HG02763 (cell line): ENCODE data around the gene SEMA5B.
A peak's percentile ranks its signal among the peaks of the same experiment; 100 is the strongest.

ENCODE experiments used
- ATAC-seq: cut with Tn5 transposase; IDR thresholded peaks from one replicate; pipeline ENCODE4 v1.9.1; 2021; ENCODE audit warnings: mild to moderate bottlenecking, moderate library complexity; ENCODE audit not compliant: unreplicated experiment

SEMA5B gene

GRCh38 chr3:122975163-122975923, 52.2 kb downstream of the SEMA5B start:
- ATAC-seq: peak; percentile 59

GRCh38 chr3:122974764-122975162, 52.8 kb downstream of the SEMA5B start:
- no peak for ATAC-seq

GRCh38 chr3:122973893-122974615, 53.5 kb downstream of the SEMA5B start:
- ATAC-seq: no peak

- no peak for ATAC-seq
Measured at GRCh38 chr3:122972141-122972540, 55.4 kb downstream of the SEMA5B start.

GRCh38 chr3:122969585-122970469, 57.7 kb downstream of the SEMA5B start:
- no peak for ATAC-seq

GRCh38 chr3:122967765-122968164, 59.8 kb downstream of the SEMA5B start:
- no peak for ATAC-seq

GRCh38 chr3:122967356-122967755, 60.2 kb downstream of the SEMA5B start:
- ATAC-seq: no peak

- ATAC-seq: no peak
Measured at GRCh38 chr3:122966045-122966444, 61.5 kb downstream of the SEMA5B start.

- no peak for ATAC-seq
Measured at GRCh38 chr3:122964811-122965210, 62.8 kb downstream of the SEMA5B start.

- ATAC-seq: no peak
Measured at GRCh38 chr3:122962149-122962548, 65.4 kb downstream of the SEMA5B start.

- no peak for ATAC-seq
Measured at GRCh38 chr3:122961146-122961545, 66.4 kb downstream of the SEMA5B start.

- ATAC-seq: no peak
Measured at GRCh38 chr3:122960652-122961051, 66.9 kb downstream of the SEMA5B start.

GRCh38 chr3:122959339-122959738, 68.2 kb downstream of the SEMA5B start:
- ATAC-seq: no peak

- no peak for ATAC-seq
Measured at GRCh38 chr3:122957707-122958689, 69.6 kb downstream of the SEMA5B start.

- no peak for ATAC-seq
Measured at GRCh38 chr3:122956693-122957455, 70.7 kb downstream of the SEMA5B start.

GRCh38 chr3:122955916-122956692, 71.5 kb downstream of the SEMA5B start:
- no peak for ATAC-seq

GRCh38 chr3:122952520-122952919, 75.0 kb downstream of the SEMA5B start:
- ATAC-seq: no peak

- ATAC-seq: no peak
Measured at GRCh38 chr3:122948408-122948807, 79.2 kb downstream of the SEMA5B start.

- ATAC-seq: no peak
Measured at GRCh38 chr3:122947738-122948137, 79.8 kb downstream of the SEMA5B start.
